NOMO-1 treated with dmso at 0.1 percent for 144 hours (cell line): ENCODE measurements around the gene TUBGCP5.

Source experiments
- DNase-seq: peaks from one replicate; lab custom pipeline; 2025; ENCODE audit not compliant: unreplicated experiment; lab: John Stamatoyannopoulos, UW

Gene TUBGCP5

GRCh38 chr15:22954798-22955543 is 84.4 kb downstream of the TUBGCP5 start:
- no peak for DNase-seq

- DNase-seq: no peak
These were observed 85.0 kb downstream of the TUBGCP5 start for GRCh38 chr15:22954326-22954725.

GRCh38 chr15:22952796-22953579 is 86.4 kb downstream of the TUBGCP5 start:
- DNase-seq: no peak

- DNase-seq: no peak
These were observed 87.7 kb downstream of the TUBGCP5 start for GRCh38 chr15:22951381-22952280.

- DNase-seq: no peak
These were observed 88.4 kb downstream of the TUBGCP5 start for GRCh38 chr15:22951031-22951380.

GRCh38 chr15:22950256-22950990 is 88.9 kb downstream of the TUBGCP5 start:
- DNase-seq: no peak
